Cardiac muscle cell (in vitro differentiated cells and primary cell): ENCODE results near the gene OR2L2. TPM values are rescaled to one million over a fixed set of nuclear protein-coding genes. Genes with fewer than 3 reads are reported as not detected.

ENCODE experiments used
- DNase-seq, 2 donors: peaks; one replicate each; pipeline versions ENCODE4 v3.0.0 to v3.0.0-alpha.2; 2010 to 2017; ENCODE audit warnings: low read depth in 1 of 2, low spot score in 1 of 2
- H3K27ac ChIP-seq: fragments of 200-600 bp; sonication (generic); 2 replicates; pipeline ENCODE4 v1.5.1; 2016
- H3K27me3 ChIP-seq: fragments of 200-600 bp; sonication (generic); 2 replicates; pipeline ENCODE4 v1.6.0; 2016; ENCODE audit warnings: control low read depth
- H3K36me3 ChIP-seq: fragments of 200-600 bp; sonication (generic); 2 replicates; pipeline ENCODE4 v1.5.1; 2016; ENCODE audit warnings: control low read depth
- H3K4me1 ChIP-seq: fragments of 200-600 bp; sonication (generic); 2 replicates; pipeline ENCODE4 v1.8.1; 2017; ENCODE audit warnings: low read depth, mild to moderate bottlenecking, mixed run types
- H3K4me3 ChIP-seq: fragments of 200-600 bp; sonication (generic); 2 replicates; pipeline ENCODE4 v1.5.1; 2016; ENCODE audit warnings: mild to moderate bottlenecking
- H3K9me3 ChIP-seq: fragments of 200-600 bp; sonication (generic); 2 replicates; pipeline ENCODE4 v1.5.1; 2017; ENCODE audit warnings: low read depth, mild to moderate bottlenecking, control low read depth
- polyA plus RNA-seq: library from polyadenylated mRNA; unstranded; fragments of >200 nt; fragmentation: Nextera tagmentation; extraction: Ambion mirVana; gene quantifications from 2 replicates; pipeline ENCODE4 v1.2.1, GENCODE V29; 2016
- total RNA-seq: library from RNA; depleted of rRNA; stranded (reverse); fragments of >200 nt; gene quantifications from 2 replicates; pipeline ENCODE4 v1.2.3, GENCODE V29; 2016
- TF ChIP-seq, protein P1 (sequence below): IDR thresholded peaks from 2 replicates; pipeline ENCODE4 v1.5.1; 2012; ENCODE audit warnings: low read depth, mild to moderate bottlenecking, low read length

OR2L2 gene, protein sequence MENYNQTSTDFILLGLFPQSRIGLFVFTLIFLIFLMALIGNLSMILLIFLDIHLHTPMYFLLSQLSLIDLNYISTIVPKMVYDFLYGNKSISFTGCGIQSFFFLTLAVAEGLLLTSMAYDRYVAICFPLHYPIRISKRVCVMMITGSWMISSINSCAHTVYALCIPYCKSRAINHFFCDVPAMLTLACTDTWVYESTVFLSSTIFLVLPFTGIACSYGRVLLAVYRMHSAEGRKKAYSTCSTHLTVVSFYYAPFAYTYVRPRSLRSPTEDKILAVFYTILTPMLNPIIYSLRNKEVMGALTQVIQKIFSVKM
- not detected in 2 replicates for total RNA-seq
- polyA plus RNA-seq, result 0.57 TPM in 1 of 2 replicates, not detected in the other

DNA sequence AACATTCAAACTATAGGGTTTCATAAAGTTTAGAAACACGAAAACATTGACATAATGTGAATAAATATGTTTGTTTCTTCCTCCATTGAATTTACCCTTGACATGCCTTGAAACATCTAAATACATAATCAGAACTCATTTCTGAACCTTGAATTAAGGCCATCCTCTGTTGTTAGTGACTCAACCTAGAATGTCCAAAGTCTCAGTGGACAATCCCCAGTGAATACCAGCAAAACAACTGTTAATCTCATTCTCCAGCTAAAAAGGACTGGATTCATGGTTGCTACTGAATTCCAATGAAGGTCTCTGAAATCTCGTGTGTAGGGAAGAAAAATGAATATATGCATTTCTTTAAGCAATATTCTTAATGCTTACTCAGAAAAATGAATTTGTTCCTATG, at the start of gene OR2L2:
Gene OR2L2, plus strand, starts transcription at position 301 of the 400 bp plus-strand sequence. CDS start 8,198 bp downstream, outside the sequence.
- no peaks in the 10 kb centered on the region for H3K4me1 ChIP-seq
- no peak within 1 kb of the TSS for H3K4me3 ChIP-seq
- H3K9me3 ChIP-seq, result peaks cover 2% of the 10 kb centered on the region
- TF ChIP-seq, protein P1, sequence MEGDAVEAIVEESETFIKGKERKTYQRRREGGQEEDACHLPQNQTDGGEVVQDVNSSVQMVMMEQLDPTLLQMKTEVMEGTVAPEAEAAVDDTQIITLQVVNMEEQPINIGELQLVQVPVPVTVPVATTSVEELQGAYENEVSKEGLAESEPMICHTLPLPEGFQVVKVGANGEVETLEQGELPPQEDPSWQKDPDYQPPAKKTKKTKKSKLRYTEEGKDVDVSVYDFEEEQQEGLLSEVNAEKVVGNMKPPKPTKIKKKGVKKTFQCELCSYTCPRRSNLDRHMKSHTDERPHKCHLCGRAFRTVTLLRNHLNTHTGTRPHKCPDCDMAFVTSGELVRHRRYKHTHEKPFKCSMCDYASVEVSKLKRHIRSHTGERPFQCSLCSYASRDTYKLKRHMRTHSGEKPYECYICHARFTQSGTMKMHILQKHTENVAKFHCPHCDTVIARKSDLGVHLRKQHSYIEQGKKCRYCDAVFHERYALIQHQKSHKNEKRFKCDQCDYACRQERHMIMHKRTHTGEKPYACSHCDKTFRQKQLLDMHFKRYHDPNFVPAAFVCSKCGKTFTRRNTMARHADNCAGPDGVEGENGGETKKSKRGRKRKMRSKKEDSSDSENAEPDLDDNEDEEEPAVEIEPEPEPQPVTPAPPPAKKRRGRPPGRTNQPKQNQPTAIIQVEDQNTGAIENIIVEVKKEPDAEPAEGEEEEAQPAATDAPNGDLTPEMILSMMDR, result no peak
- H3K27ac ChIP-seq, result no peak within 1 kb of the TSS
- DNase-seq, result no peak
- no peaks in the 10 kb centered on the region for H3K36me3 ChIP-seq
- H3K27me3 ChIP-seq, result no peaks in the 10 kb centered on the region

DNA sequence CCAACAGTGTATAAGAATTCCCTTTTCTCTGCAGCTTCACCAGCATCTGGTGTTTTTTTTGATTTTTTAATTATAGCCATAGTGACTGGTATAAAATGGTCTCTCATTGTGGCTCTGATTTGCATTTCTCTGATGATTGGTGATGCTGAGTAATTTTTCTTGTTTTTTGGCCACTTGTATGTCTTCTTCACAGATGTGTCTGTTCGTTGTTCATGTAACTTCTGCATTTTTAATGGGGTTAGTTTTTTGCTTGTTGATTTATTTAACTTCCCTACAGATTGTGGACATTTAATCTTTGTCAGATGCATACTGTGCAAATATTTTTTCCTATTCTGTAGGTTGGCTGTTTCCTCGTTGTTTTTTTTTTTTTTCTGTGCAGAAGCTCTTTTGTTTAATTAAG, 36.9 kb upstream of the OR2L2 start:
- Histone ChIP-seq H3K9me3 (no peaks in the 10 kb centered on the region), H3K4me1 (no peaks in the 10 kb centered on the region), H3K27me3 (no peaks in the 10 kb centered on the region), H3K36me3 (no peaks in the 10 kb centered on the region), H3K27ac (no peak overlapping the region), H3K4me3 (no peak overlapping the region)
- DNase-seq, result no peak
- TF ChIP-seq, protein P1, result no peak

DNA sequence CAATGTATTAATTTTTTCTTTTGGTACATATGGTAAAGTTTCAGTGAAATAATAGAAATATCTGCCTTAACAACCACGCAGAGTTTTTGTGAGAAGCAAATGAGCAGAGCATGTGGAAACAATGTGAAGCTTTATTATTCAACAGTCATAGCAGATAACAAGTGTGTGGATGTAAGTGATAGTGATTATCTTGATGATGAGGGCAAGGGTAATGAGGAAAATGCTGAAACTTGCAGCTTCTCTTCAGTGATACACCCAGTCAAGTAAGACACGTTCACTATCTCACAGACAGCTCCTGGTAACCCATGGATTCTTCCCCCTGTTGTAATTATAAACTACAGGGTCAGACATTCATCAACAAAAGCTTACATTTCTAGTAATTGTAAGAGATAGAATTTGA, 31.1 kb upstream of the OR2L2 start:
- H3K27ac ChIP-seq, result no peak overlapping the region
- peaks cover 7% of the 10 kb centered on the region for H3K9me3 ChIP-seq
- TF ChIP-seq, protein P1, result no peak
- DNase-seq, result no peak
- H3K36me3 ChIP-seq, result no peaks in the 10 kb centered on the region
- H3K4me3 ChIP-seq, result no peak overlapping the region
- H3K4me1 ChIP-seq, result no peaks in the 10 kb centered on the region
- no peaks in the 10 kb centered on the region for H3K27me3 ChIP-seq

DNA sequence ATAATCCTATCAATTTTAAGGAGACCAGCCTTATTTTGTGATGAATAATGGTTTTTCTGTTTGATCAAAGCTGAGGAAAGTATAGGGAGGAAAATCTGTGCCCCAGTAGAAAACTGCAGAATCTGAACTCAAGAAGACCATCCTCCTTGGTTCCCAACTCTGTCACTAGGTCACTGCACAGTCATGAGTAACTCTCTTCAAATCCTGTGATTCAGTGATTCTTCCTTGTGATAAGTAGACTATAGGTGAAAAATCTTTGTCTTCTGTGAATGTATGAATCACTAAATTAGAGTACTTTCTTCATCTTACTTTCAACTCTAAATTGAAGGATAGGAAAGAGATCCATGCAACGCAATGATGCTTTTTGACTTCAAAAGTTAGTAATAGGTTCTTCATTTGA, 29.7 kb upstream of the OR2L2 start:
- TF ChIP-seq, protein P1, result no peak
- Histone ChIP-seq H3K36me3 (no peaks in the 10 kb centered on the region), H3K9me3 (peaks cover 7% of the 10 kb centered on the region), H3K4me3 (no peak overlapping the region), H3K4me1 (no peaks in the 10 kb centered on the region), H3K27ac (no peak overlapping the region), H3K27me3 (no peaks in the 10 kb centered on the region)
- no peak for DNase-seq

DNA sequence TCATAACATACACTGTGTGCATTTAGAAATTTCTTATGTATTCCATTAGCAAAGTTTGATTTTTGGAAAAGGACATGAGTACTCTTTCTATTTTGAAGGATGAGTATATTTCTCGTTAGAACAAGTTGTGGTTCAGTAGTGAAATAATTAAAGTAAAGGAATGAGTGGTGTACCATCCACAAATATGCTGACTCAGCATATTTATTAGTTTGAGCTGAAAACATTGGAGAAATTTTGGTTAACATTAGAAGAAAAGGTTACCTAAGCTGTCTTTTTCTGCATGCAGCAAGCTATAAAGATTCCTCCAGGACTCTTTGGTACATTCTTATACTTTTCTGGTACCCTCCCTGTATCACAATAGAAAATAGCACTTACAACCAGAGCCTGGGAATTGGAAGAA, 22.1 kb upstream of the OR2L2 start:
- H3K4me1 ChIP-seq, result no peaks in the 10 kb centered on the region
- TF ChIP-seq, protein P1, result no peak
- no peak overlapping the region for H3K27ac ChIP-seq
- DNase-seq, result no peak
- no peaks in the 10 kb centered on the region for H3K36me3 ChIP-seq
- H3K4me3 ChIP-seq, result no peak overlapping the region
- no peaks in the 10 kb centered on the region for H3K27me3 ChIP-seq
- no peaks in the 10 kb centered on the region for H3K9me3 ChIP-seq
